ENCODE data around the gene KCMF1.

The KCMF1 gene

DNA sequence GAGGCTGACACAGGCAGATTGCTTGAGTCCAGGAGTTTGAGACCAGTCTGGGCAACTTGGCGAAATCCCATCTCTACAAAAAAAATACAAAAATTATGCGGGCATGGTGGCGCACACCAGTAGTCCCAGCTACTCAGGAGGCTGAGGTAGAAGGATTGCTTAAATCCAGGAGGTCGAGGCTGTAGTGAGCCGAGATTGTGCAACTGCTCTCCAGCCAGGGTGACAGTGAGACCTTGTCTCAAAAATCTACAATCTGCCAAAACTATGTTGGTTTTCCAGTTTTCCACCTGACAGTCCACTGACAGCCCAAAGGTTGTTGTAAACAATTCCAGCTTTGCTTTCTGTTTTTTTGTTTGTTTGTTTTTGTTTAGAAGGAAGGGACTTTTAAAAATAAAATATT, 51.3 kb downstream of the KCMF1 start:
- no peak for DNase-seq (ENCODE audit: low read depth in 2 of 2)

DNA sequence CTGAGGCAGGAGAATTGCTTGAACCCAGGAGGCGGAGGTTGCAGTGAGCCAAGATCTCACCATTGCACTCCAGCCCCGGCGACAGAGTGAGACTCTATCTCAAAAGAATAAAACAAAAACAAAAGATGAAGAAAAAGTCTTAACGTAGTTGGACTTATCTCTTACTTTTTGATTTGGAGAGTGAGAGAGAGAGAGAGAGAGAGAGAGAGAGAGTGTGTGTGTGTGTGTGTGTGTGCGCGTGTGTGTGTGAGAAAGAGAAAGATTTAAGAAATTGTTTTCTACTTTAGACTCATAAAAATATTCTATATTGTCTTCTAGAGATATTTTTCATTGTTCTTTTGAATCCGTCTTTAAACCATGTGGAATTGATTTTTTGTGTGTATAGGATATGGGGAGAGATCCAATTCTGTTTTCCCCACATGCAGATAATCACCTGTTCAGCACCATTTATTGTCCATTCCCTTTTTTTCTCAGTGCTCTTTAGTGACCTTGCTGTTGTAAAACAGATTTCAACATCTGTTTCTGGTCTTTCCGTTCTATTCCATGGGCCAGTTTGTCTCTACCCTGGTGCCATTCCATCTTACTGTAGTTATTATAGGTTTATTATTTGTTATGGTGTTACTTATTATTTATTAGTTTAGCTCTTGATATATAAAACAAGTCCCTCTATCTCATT, 53.5 kb downstream of the KCMF1 start:
- DNase-seq (ENCODE audit: low read depth in 2 of 2): no peak

DNA sequence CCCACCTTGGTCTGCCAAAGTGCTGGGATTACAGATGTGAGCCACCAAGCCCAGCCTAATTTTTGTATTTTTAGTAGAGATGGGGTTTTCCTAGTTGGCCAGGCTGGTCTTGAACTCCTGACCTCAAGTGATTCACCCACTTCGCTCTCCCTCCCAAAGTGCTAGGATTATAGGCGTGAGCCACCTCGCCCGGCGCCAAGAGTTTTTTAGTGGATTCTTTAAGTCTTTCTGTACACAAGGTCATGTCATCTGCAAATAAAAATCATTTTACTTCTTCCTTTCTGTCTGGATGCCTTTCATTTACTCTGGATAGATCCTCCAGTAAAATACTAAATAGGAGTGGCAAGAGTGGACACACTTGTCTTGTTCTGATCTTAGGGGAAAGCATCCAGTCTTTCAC, 61.7 kb downstream of the KCMF1 start:
- no peak for DNase-seq (ENCODE audit: low read depth in 2 of 2)

DNA sequence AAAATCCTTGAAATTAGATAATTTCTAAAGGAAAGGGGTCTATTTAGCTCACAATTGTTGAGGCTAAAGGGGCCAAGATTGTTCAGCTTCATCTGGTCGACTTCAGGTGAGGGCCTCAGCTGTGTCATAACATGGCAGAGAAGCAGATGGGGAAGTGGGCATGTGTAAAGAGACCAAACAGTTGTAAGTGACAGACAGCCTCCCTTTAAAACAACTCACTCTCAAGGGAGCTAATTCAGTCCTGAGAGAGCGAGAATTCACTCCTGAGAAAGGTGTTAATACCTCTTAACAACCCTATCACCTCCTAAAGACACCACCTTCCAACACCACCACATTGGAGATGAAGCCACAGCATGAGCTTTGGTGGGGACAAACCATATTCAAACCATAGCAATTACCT, 62.4 kb downstream of the KCMF1 start:
- DNase-seq (ENCODE audit: low read depth in 2 of 2): no peak

DNA sequence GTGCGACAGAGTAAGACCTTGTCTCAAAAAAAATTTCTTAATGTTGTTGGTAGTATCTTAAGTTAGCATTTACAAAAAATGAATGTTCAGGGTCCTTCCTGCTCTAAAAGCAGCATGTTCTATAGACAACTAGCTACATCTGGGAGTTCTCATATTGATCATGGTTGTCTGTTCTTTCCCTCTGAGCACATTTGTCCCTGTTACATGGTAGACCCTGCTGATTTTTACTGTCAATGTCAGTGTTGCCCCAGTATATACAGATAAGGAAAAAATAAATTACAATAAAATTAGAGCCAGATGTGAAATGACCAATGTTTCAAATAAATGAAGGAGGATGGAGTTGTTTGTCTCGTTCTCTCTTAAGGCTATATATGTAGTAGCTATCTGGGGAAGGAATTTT, 63.2 kb downstream of the KCMF1 start:
- no peak for DNase-seq (ENCODE audit: low read depth in 2 of 2)

DNA sequence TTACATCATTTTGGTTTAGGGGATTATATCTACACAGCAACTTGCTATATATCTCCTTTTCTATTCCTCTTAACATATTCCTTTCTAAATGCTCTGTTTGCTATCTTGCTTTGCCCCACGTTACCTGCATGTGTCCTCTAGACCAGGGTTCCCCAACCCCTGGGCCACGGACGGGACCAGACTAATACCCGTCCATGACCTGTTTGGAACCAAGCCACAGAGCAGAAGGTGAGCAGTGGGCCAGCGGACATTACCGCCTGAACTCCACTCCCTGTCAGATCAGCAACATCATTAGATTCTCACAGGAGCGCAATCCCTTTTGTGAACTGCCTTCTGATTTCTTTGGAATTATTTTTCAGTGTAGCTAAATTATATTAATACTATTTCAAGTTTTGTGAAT, 66.7 kb downstream of the KCMF1 start:
- DNase-seq (ENCODE audit: low read depth in 2 of 2): no peak

DNA sequence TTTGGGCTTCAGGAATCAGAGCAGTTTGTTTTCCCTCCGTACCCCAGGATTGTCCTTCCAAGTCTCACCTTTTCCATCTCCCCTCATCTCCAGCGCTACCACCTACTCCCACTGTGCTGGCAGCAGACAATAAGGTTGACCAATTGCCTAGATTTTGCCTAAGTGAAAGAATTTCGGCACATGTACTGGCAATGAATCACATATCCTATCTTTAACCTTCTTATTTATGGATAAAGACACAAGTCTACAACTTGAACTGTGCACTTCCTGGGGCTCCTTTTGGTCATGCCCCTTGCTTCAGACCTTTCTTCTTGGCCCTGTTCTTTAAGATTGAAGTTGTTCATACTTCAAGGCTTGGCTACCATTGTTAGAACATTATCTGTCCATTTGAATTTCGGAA, 71.4 kb downstream of the KCMF1 start:
- no peak for DNase-seq (ENCODE audit: low read depth in 2 of 2)

DNA sequence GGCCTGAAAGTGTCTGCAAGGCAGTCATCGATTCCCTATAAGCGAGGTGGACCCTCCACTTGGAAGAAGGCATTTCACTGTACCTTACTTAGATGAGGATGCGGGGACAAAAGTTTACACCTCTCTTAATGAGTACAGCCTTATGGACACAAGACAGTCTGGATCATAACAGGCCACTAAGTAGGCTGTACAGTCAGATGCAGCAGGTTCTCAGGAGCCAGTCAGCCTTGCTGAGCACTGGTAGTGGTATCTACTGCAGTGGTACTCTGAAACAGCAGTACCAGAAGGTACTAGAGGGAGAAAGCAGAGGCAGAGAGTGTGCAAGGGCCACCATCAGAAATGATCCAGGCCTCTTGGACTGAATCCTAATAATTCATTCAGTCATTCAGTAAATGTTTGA, 77.6 kb downstream of the KCMF1 start:
- no peak for DNase-seq (ENCODE audit: low read depth in 2 of 2)

DNA sequence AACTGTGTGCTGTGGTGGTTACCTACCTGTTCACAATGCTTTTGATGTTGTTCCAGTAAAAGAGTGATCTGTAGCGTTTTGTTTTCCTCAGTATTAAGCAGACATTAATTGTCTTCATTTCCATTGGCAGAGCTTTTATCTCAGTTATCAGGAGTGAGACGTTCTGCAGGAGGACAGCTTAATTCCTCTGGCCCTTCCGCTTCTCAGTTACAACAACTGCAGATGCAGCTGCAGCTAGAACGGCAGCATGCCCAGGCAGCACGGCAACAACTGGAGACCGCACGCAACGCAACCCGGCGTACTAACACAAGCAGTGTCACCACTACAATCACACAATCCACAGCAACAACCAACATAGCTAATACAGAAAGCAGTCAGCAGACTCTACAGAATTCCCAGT, 78.3 kb downstream of the KCMF1 start:
- no peak for DNase-seq (ENCODE audit: low read depth in 2 of 2)

DNA sequence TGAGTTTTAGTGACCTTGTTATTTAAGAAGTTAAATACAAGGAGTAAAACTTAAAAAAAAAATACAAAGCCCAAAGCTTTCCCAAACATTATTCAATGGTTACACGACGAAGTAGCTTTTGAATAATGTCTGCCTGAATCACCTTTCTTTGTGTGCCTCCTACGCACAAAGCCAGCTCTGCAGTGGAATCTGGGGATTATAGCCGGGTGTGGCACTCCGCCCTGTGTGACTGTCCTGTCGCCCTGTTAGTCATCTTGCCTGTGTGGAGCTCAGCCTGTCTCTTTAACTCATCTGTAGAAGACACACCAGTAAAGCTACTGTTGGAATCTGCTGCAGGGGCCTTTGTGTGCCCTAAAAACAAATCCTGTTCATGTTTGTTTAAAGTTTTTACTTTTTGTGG, 82.8 kb downstream of the KCMF1 start:
- no peak for DNase-seq (ENCODE audit: low read depth in 2 of 2)

DNA sequence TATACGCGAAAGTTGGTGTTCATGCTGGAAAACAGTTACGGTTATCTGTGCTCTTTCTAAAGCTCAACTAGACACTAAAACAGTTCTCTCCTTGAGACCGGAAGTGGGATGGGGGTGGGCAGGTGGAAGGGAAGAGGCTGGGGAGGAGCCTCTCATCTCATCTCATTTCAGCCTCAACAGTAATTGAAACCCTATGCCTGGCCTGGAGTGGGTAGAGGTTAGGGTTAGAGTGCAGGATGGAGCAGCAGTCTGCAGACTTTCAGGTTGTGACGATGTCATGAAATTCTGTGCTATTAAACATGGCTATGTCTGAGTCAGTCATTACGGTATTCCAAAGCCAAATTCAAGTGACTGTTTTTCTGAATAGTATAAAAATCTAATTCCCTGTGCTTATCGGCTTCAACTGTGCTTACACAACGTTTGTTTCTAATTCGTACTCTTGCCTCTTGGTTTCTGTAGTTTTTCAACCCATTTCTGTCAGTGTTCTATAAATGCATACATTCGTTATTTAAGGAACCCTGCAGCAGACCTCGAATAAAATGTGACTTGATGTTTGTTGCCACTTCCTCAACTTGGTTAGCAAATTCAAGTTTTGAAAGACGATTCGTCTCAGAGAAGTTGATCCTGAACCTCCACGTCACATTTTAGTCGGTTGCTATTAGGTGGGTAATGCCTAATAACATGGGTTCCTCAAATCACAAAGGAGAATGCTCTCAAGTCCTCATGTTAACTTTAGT, 86.4 kb downstream of the KCMF1 start:
- no peak for DNase-seq (ENCODE audit: low read depth in 2 of 2)

DNA sequence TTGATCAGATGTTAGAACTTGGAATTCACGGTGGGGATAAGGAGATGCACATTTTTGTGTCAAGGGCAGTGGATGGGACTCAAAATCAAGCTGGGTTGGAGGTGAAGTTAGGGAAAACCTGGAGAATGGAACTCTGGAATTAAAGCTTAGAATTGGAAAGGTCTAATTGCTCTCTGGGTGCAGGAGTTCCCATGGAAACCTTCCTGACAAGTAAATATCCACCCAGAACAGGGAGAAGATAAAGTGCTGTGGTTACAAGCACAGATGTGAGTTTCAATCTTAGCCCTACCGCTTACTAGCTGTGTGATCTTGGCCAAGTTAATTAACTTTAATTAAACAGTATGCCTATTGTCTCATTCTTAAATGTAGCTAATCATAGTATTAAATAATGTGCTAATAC, 90.9 kb downstream of the KCMF1 start:
- DNase-seq (ENCODE audit: low read depth in 2 of 2): no peak

DNA sequence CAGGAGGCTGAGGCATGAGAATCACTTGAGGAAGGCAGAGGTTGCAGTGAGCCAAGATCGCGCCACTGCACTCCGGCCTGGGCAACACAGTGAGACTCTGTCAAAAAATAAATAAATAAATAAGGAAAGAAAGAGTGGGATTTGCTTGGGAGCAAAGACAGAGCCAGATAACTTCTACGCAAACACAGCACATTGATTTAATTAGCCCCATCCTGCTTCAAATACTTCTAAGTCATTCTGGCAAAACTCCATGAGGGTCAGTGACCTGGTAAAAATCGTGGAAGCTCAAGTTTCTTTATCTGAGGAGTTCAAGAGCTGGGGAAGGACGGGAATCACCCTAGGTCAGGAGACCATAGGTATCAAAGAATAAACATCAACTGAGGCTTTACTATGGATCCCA, 91.6 kb downstream of the KCMF1 start:
- no peak for DNase-seq (ENCODE audit: low read depth in 2 of 2)

DNA sequence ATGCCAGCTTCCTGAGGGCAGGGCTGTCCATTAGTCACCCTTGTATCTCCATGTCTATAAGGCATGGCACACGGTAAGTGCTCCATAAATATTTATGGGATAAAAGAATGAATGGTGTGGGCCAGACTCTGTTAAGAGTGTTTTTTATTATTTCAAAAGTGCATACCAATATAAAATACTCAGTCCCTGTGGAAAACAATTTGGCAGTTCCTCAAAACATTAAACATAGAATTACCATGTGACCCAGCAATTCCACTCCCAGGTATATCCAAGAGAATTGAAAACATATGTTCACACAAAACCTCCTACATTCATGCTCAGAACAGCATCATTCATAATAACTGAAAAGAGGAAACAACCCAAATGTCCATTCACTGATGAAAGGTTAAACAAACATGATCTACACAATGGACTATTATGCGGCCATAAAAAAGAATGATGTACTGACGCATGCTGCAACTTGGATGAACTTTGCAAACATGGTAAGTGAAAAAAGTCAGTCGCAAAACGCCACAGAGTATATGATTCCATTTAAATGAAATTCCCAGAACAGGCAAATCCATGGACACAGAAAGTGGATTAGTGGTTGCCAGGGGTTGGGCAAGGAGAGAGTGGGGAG, 93.1 kb downstream of the KCMF1 start:
- DNase-seq (ENCODE audit: low read depth in 2 of 2): no peak

DNA sequence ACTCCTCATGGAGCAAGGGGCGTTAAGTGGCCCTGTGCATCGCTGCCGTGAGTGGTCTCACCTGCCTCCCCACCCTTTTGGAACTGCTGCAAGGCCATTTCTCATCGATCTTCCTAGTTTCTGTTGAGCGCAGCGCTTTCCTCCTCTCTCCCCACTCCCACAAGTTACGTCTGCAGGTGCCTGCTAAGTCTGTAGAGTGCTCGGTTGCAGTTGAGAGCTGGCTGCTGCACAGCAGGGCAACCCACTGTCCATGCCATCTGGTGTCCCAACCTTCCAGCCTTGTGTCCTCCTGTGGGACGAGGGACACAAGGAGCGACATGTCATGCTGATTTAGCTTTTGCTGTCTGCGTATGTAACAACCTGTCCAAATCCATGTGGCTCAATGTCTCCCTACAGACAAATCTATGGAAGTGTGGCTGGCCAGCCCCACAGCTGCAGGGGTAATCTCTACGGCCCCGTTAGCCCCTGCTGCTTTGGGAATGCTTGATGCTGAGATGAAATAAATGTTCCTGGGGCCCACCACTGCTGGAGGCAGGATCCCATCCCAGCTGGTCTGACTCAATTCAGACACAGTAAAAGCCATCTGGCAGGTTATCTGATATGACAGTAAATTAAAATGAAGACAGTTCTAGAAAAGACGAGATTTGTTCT, 94.1 kb downstream of the KCMF1 start:
- no peak for DNase-seq (ENCODE audit: low read depth in 2 of 2)

DNA sequence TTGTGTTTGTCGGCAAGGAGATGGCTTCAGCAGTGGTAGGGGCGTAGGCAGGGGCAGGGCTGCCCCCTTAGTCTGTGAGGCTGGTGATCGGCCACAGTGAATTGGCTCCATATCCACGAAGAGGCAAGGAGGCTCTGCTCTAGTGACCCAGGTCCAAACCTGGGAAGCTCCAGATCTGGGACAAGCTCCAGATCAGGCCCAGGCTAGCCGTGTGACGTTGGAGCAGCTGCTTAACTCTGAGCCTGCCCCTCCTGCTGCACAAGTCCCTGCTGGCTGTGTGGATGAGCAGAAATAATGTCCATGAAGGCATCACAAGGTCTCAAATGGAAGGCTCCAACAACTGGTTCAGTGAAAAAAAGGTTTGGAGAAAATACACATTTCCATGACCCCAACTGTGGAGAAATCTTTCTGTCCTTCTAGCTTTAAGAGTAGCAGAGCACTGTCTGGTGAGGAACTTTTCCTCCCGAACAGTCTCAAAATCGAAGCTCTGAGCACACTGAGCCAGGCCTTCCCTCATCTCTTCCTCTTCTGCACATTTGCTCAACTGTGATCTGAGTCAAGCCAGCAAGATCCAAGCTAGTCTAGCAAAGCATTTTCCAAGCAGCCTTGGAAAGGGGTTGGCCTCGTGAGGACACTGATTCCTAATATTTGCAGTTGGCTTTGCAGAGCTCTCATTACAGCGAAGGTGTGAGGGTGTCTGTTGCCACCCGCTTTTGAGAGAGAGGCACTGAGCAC, 95.2 kb downstream of the KCMF1 start:
- no peak for DNase-seq (ENCODE audit: low read depth in 2 of 2)

DNA sequence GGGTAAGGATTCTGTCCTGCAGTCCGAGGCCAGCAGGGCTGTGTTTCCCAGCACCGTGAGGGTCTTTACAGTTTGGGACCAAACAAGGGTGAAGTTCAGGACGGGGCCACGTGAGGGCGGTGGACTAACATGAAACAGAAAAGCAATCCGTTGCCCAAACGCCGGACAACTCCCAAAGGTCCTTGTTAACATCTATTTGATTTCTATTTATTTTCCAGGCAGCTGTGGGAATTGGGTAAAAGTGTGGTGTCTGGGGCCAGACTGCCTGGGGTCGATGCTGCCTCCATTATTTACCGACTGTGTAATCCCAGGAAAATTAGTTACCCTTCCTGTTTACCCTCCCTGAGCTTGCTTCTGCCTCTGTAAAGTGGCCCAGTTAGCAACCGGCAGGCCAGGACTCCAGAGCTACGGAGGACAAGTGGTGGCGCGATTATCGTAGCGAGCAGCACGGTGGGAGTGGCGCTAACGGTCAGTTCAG, 96.0 kb downstream of the KCMF1 start:
- DNase-seq (ENCODE audit: low read depth in 2 of 2): peak in 1 of 2 donors; percentile 1

DNA sequence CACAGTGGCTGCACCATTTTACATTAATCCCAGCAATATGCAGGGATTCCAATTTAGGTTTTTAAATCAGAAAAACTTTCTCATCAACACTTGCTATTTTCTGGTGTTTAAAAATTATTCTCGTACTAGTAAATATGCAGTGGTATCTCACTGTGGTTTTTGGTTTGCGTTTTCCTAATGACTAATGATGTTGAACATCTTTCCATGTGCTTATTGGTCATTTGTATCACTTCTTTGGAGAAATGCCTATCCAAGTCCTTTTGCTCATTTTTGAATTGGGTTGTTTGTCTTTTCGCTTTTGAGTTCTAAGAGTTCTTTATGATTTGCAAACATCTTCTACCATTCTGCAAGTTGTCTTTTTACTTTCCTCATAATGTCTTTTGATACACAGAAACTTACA, 100.1 kb downstream of the KCMF1 start:
- no peak for DNase-seq (ENCODE audit: low read depth in 2 of 2)

DNA sequence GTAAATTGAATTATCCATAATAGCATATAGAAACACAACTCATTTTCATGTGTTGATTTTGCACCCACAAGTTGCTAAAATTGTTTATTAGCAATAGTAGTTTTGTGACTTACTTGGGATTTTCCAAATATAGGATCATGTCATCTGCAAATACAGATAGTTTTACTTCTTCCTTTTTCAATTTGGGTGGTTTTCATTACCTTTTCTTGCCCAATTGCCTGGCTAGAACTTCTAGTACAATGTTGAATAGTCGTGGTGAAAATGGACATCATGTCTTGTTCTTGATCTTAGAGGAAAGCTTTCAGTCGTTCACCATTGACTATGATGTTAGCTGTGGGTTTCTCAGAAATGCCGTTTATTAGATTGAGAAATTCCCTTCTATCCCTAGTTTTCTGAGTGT, 102.1 kb downstream of the KCMF1 start:
- no peak for DNase-seq (ENCODE audit: low read depth in 2 of 2)

DNA sequence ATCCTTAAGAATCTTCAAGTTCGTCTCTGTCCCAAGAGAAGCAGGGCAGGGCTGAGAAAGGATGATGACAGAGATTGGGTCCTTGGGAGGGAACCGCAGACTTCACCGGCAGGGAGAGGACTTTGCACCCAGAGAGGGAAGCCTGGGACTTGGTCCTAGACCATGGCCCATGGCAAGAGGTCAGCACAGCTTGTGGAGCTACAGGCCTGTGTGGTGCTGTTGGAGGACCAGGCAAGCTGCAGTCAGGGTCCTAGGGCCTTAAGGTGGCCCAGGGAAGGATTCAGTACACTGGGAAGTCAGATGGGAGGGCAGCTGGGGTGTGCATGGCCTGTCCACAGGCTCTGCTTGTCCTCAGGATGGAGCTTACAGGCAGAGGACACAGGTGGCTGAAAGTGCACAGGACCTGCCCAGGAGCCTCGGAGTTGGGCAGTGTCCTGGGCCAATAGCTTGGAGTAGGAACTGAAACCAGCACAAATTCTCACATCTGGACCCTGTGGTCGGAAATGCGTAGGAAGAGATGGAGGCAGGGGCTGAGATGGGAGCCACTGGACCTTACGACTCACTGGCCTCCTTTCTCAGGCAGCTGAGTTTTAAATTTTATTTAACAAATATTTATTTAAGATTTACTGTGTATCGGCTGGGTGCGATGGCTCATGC, 105.8 kb downstream of the KCMF1 start:
- no peak for DNase-seq (ENCODE audit: low read depth in 2 of 2)

DNA sequence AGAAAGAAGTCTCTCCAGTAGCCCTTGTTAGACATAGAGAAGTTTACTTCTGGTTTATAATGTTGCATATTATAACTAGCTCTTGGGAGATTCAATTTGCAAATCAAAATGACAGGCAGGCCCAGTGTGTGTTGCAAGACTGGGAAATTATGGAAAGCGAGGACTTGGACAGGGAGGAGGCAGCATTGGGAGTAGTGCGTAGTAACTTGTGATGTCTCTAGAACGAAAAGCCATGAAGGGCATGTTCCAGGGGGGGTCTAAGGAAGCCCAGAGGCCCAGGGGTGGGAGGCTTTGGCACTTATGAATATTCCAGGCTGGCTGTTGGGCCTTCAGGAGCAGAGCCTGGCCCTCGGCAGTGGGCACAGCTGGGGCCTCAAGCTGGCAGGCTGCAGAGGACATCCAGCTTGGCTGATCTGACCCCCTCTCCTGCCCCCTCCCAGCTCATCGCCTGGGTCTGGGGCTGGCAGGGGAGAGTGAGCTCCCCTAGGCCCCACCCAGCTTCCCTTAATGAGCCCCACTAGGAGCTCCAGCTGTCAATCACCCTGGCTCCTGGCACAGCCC, 107.0 kb downstream of the KCMF1 start:
- DNase-seq (ENCODE audit: low read depth in 2 of 2): no peak
